ENCODE results near the gene GRAMD1B.
"Not testable (repeated sequence)": the region's sequence is repeated elsewhere in the genome, so short reads cannot be mapped to it uniquely, and the experiment has no call there.

GRAMD1B gene

GRCh38 chr11:123570939-123571580 is 141.0 kb downstream of the GRAMD1B start:
- peaks cover 11% of the 10 kb centered on the region for H3K4me1 ChIP-seq (ENCODE audit: control insufficient read depth, low read depth, low read length)
- H3K9me3 ChIP-seq (ENCODE audit: control insufficient read depth, low read depth, low read length): no peaks in the 10 kb centered on the region
- H3K27me3 ChIP-seq (ENCODE audit: control insufficient read depth, insufficient read depth, low read length): no peaks in the 10 kb centered on the region
- H3K9ac ChIP-seq (ENCODE audit: low read length): no peak overlapping the region
- H3K4me3 ChIP-seq (ENCODE audit: low read length): no peak overlapping the region
- no peak overlapping the region for H3K27ac ChIP-seq (ENCODE audit: low read length)
- no peaks in the 10 kb centered on the region for H3K36me3 ChIP-seq (ENCODE audit: control insufficient read depth, low read depth, low read length)

- not testable (repeated sequence) for H3K9ac ChIP-seq (ENCODE audit: low read length); H3K27me3 ChIP-seq (ENCODE audit: control insufficient read depth, insufficient read depth, low read length); H3K4me3 ChIP-seq (ENCODE audit: low read length); H3K27ac ChIP-seq (ENCODE audit: low read length); H3K36me3 ChIP-seq (ENCODE audit: control insufficient read depth, low read depth, low read length); H3K9me3 ChIP-seq (ENCODE audit: control insufficient read depth, low read depth, low read length)
- peaks cover 12% of the 10 kb centered on the region for H3K4me1 ChIP-seq (ENCODE audit: control insufficient read depth, low read depth, low read length)
Observed at GRCh38 chr11:123572791-123573190, 142.7 kb downstream of the GRAMD1B start.

GRCh38 chr11:123573286-123573685 is 143.2 kb downstream of the GRAMD1B start:
- Histone ChIP-seq H3K27me3 (ENCODE audit: control insufficient read depth, insufficient read depth, low read length) (no peaks in the 10 kb centered on the region), H3K9me3 (ENCODE audit: control insufficient read depth, low read depth, low read length) (no peaks in the 10 kb centered on the region), H3K4me3 (ENCODE audit: low read length) (no peak overlapping the region), H3K9ac (ENCODE audit: low read length) (no peak overlapping the region), H3K4me1 (ENCODE audit: control insufficient read depth, low read depth, low read length) (peaks cover 12% of the 10 kb centered on the region), H3K36me3 (ENCODE audit: control insufficient read depth, low read depth, low read length) (no peaks in the 10 kb centered on the region), H3K27ac (ENCODE audit: low read length) (no peak overlapping the region)

- H3K36me3 ChIP-seq (ENCODE audit: control insufficient read depth, low read depth, low read length): no peaks in the 10 kb centered on the region
- no peaks in the 10 kb centered on the region for H3K27me3 ChIP-seq (ENCODE audit: control insufficient read depth, insufficient read depth, low read length)
- H3K4me1 ChIP-seq (ENCODE audit: control insufficient read depth, low read depth, low read length): peaks cover 5% of the 10 kb centered on the region
- H3K9me3 ChIP-seq (ENCODE audit: control insufficient read depth, low read depth, low read length): no peaks in the 10 kb centered on the region
- H3K4me3 ChIP-seq (ENCODE audit: low read length): no peak overlapping the region
- H3K27ac ChIP-seq (ENCODE audit: low read length): no peak overlapping the region
- H3K9ac ChIP-seq (ENCODE audit: low read length): no peak overlapping the region
Observed at GRCh38 chr11:123575441-123575840, 145.4 kb downstream of the GRAMD1B start.

GRCh38 chr11:123576082-123576481 is 146.0 kb downstream of the GRAMD1B start:
- Histone ChIP-seq H3K4me3 (ENCODE audit: low read length) (no peak overlapping the region), H3K27me3 (ENCODE audit: control insufficient read depth, insufficient read depth, low read length) (no peaks in the 10 kb centered on the region)

DNA sequence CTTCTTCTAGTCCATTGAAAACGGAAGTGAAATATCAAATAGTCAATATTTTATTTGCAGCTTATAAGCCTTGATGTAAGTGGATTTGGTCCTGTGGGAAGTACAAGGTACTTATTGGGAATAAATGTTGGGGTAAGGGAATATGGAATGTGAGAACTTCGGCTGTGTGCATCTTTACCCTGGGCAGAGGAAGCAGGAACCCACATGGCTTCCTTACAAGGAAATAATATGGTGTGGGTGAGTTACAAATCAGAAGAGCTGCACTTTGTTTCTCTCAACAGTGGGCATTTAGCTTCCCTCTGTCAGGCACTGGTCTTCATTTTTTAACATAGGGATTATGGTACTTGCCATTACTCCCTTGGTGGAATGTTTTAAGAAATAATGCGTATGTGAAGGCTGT is 146.4 kb downstream of the GRAMD1B start:
- no peaks in the 10 kb centered on the region for H3K9me3 ChIP-seq (ENCODE audit: control insufficient read depth, low read depth, low read length)
- H3K4me3 ChIP-seq (ENCODE audit: low read length): no peak overlapping the region

More at GRCh38 chr11:123576082-123576481, 146.0 kb downstream of the GRAMD1B start:
- H3K9ac ChIP-seq (ENCODE audit: low read length): no peak overlapping the region
- no peak overlapping the region for H3K27ac ChIP-seq (ENCODE audit: low read length)
- no peaks in the 10 kb centered on the region for H3K9me3 ChIP-seq (ENCODE audit: control insufficient read depth, low read depth, low read length)
- no peaks in the 10 kb centered on the region for H3K36me3 ChIP-seq (ENCODE audit: control insufficient read depth, low read depth, low read length)
- peaks cover 10% of the 10 kb centered on the region for H3K4me1 ChIP-seq (ENCODE audit: control insufficient read depth, low read depth, low read length)

GRCh38 chr11:123577081-123577598 is 147.1 kb downstream of the GRAMD1B start:
- Histone ChIP-seq H3K9ac (ENCODE audit: low read length) (no peak overlapping the region), H3K27ac (ENCODE audit: low read length) (no peak overlapping the region), H3K36me3 (ENCODE audit: control insufficient read depth, low read depth, low read length) (no peaks in the 10 kb centered on the region), H3K27me3 (ENCODE audit: control insufficient read depth, insufficient read depth, low read length) (no peaks in the 10 kb centered on the region), H3K4me1 (ENCODE audit: control insufficient read depth, low read depth, low read length) (peaks cover 11% of the 10 kb centered on the region), H3K9me3 (ENCODE audit: control insufficient read depth, low read depth, low read length) (no peaks in the 10 kb centered on the region), H3K4me3 (ENCODE audit: low read length) (no peak overlapping the region)

More for the DNA sequence above, 146.4 kb downstream of the GRAMD1B start:
- no peaks in the 10 kb centered on the region for H3K27me3 ChIP-seq (ENCODE audit: control insufficient read depth, insufficient read depth, low read length)
- no peak overlapping the region for H3K27ac ChIP-seq (ENCODE audit: low read length)
- no peak overlapping the region for H3K9ac ChIP-seq (ENCODE audit: low read length)
- no peaks in the 10 kb centered on the region for H3K36me3 ChIP-seq (ENCODE audit: control insufficient read depth, low read depth, low read length)
- peaks cover 11% of the 10 kb centered on the region for H3K4me1 ChIP-seq (ENCODE audit: control insufficient read depth, low read depth, low read length)

DNA sequence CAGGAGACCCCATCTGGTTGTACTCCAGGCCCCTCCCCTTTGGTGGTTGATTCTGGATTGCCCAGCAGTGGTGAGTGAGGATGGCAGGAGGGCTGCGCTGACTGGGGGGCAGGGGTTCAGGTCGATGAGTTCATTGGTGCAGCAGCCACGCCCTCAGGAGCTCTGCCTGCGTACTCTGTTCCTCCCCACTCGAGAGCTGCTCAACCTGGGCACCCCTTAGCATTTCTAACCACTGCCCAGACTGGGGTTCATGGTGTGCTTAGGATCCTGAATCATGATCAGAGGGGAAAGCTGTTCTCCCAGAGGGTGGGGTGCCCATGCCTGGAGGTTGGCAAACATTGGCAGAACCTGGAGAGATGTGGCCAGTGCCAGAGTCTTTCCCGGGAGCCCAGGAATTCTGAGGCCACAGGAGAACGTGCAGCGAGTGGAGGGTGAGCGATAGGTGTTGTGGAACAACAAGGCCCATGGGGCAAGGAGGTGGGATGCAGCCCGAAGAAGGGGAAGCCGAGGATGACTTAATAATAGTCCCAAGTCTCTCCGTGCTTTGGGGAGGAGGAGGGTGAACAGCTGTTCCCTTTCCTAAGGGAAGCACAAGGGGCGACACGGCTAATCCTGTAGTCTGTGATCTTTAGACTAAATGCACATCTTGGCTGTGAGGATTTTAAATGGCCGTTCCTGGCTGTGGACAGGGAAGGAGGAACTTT is 148.9 kb downstream of the GRAMD1B start:
- H3K9me3 ChIP-seq (ENCODE audit: control insufficient read depth, low read depth, low read length): no peaks in the 10 kb centered on the region
- no peak overlapping the region for H3K27ac ChIP-seq (ENCODE audit: low read length)
- H3K36me3 ChIP-seq (ENCODE audit: control insufficient read depth, low read depth, low read length): no peaks in the 10 kb centered on the region
- no peak overlapping the region for H3K9ac ChIP-seq (ENCODE audit: low read length)
- peaks cover 11% of the 10 kb centered on the region for H3K4me1 ChIP-seq (ENCODE audit: control insufficient read depth, low read depth, low read length)
- no peak overlapping the region for H3K4me3 ChIP-seq (ENCODE audit: low read length)
- no peaks in the 10 kb centered on the region for H3K27me3 ChIP-seq (ENCODE audit: control insufficient read depth, insufficient read depth, low read length)

DNA sequence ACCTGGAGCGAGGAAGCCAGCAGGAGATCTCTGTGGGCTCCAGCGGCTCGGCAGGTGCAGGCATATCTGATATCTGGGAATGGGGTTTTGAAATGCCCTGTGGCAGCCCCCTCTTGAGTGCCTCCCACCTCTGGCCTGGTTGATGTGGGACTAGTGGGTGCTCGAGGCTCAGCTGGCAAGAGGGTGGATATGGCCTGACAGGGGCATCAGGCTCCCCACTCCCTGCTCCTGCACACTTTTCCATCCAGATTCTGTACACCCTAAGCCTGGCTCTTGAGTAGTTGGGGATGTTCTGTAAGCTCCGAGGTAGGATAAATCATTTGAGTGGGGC is 149.4 kb downstream of the GRAMD1B start:
- Histone ChIP-seq H3K27ac (ENCODE audit: low read length) (no peak overlapping the region), H3K4me1 (ENCODE audit: control insufficient read depth, low read depth, low read length) (peaks cover 11% of the 10 kb centered on the region), H3K9ac (ENCODE audit: low read length) (no peak overlapping the region), H3K36me3 (ENCODE audit: control insufficient read depth, low read depth, low read length) (no peaks in the 10 kb centered on the region), H3K9me3 (ENCODE audit: control insufficient read depth, low read depth, low read length) (no peaks in the 10 kb centered on the region), H3K4me3 (ENCODE audit: low read length) (no peak overlapping the region), H3K27me3 (ENCODE audit: control insufficient read depth, insufficient read depth, low read length) (no peaks in the 10 kb centered on the region)

DNA sequence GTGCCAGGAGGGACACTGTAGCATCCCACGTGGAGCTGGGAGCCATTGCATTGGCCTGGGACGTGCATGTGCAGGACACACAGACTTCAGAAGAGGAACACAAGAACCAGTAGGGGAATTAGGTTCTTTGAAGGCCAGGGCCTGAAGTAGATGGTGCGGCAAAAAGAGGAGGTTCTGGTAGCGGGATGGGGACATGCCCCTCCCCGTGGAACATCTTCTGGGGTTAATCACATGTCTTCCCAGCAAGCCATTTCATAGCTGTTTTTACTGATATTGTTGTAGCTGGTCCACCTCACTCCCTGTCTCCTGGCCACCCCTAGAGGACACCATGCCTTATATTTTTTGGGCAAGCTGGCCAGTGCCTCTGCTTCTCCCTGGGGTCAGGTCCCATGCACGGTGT is 150.1 kb downstream of the GRAMD1B start:
- no peak overlapping the region for H3K27ac ChIP-seq (ENCODE audit: low read length)
- no peaks in the 10 kb centered on the region for H3K9me3 ChIP-seq (ENCODE audit: control insufficient read depth, low read depth, low read length)
- peaks cover 11% of the 10 kb centered on the region for H3K4me1 ChIP-seq (ENCODE audit: control insufficient read depth, low read depth, low read length)
- H3K36me3 ChIP-seq (ENCODE audit: control insufficient read depth, low read depth, low read length): no peaks in the 10 kb centered on the region
- H3K9ac ChIP-seq (ENCODE audit: low read length): no peak overlapping the region
- H3K4me3 ChIP-seq (ENCODE audit: low read length): no peak overlapping the region
- no peaks in the 10 kb centered on the region for H3K27me3 ChIP-seq (ENCODE audit: control insufficient read depth, insufficient read depth, low read length)

GRCh38 chr11:123580557-123581275 is 150.6 kb downstream of the GRAMD1B start:
- Histone ChIP-seq H3K27ac (ENCODE audit: low read length) (no peak overlapping the region), H3K9me3 (ENCODE audit: control insufficient read depth, low read depth, low read length) (no peaks in the 10 kb centered on the region), H3K27me3 (ENCODE audit: control insufficient read depth, insufficient read depth, low read length) (no peaks in the 10 kb centered on the region), H3K36me3 (ENCODE audit: control insufficient read depth, low read depth, low read length) (no peaks in the 10 kb centered on the region), H3K9ac (ENCODE audit: low read length) (no peak overlapping the region), H3K4me1 (ENCODE audit: control insufficient read depth, low read depth, low read length) (peaks cover 11% of the 10 kb centered on the region), H3K4me3 (ENCODE audit: low read length) (no peak overlapping the region)

Measured in iPS-18a (cell line).